Cardiac fibroblast (primary cell): Measurements from ENCODE around the gene PLS1.
"Not testable (repeated sequence)": the region's sequence is repeated elsewhere in the genome, so short reads cannot be mapped to it uniquely, and the experiment has no call there.

Experiments used
- DNase-seq, 2 donors: peaks; one replicate each; pipeline versions ENCODE4 v3.0.0 to v3.0.0-alpha.2; 2010; ENCODE audit warnings: low read depth in 2 of 2
- H3K4me3 ChIP-seq, 2 donors: replicated peaks in 1 of 2; 1 replicate in 1 of 2; 2 replicates in 1 of 2; pipeline ENCODE4 v1.5.1; 2011; ENCODE audit warnings: low read depth in 2 of 2, low read length in 2 of 2, mild to moderate bottlenecking in 2 of 2, moderate library complexity in 1 of 2
- CTCF ChIP-seq: IDR thresholded peaks from one replicate; pipeline ENCODE4 v1.5.1; 2011; ENCODE audit warnings: low read depth, mild to moderate bottlenecking, low read length, inconsistent platforms

Gene PLS1

GRCh38 chr3:142597906-142598305, 1.7 kb downstream of the PLS1 start:
- H3K4me3 ChIP-seq = no peak overlapping the region
- TF ChIP-seq CTCF = no peak
- no peak for DNase-seq

GRCh38 chr3:142601713-142602112, 5.5 kb downstream of the PLS1 start:
- DNase-seq = no peak
- TF ChIP-seq CTCF = no peak
- H3K4me3 ChIP-seq = no peak overlapping the region

- no peak for DNase-seq
- no peak for TF ChIP-seq CTCF
- H3K4me3 ChIP-seq = no peak overlapping the region
Measured at GRCh38 chr3:142602619-142603385, 6.6 kb downstream of the PLS1 start.

GRCh38 chr3:142603386-142603705, 7.2 kb downstream of the PLS1 start:
- not testable (repeated sequence) for H3K4me3 ChIP-seq, DNase-seq

- no peak overlapping the region for H3K4me3 ChIP-seq
- no peak for DNase-seq
- TF ChIP-seq CTCF = no peak
Measured at GRCh38 chr3:142604940-142605339, 8.7 kb downstream of the PLS1 start.

- no peak overlapping the region for H3K4me3 ChIP-seq
- TF ChIP-seq CTCF = no peak
- no peak for DNase-seq
Measured at GRCh38 chr3:142608631-142609030, 12.4 kb downstream of the PLS1 start.

- H3K4me3 ChIP-seq = no peak overlapping the region
- DNase-seq = no peak
- no peak for TF ChIP-seq CTCF
Measured at GRCh38 chr3:142609136-142609535, 12.9 kb downstream of the PLS1 start.
